GM21526 (cell line): Measurements from ENCODE around the gene SCGB1D1.
"Not testable (repeated sequence)": the region's sequence is repeated elsewhere in the genome, so short reads cannot be mapped to it uniquely, and the experiment has no call there.

Source experiments
- ATAC-seq: cut with Tn5 transposase; IDR thresholded peaks from one replicate; pipeline ENCODE4 v1.9.1; 2021; ENCODE audit warnings: moderate library complexity; ENCODE audit not compliant: unreplicated experiment, low FRiP score

Gene SCGB1D1

DNA sequence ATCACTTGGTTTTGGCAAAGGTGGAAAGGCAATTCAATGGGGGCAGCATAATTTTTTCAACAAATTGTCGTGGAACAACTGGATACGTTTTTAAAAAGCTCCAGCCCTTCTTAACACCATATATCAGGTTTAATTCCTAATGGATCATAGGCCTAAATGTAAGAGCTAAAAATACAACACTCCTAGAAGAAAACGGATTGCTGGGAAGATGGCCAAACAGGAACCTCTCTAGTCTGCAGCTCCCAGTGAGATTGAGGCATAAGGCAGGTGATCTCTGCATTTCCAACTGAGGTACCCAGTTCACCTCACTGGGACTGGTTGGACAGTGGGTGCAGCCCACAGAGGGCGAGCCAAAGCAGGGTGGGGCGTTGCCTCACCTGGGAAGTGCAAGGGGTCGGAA is 32.4 kb upstream of the SCGB1D1 start:
- no peak for ATAC-seq

- ATAC-seq: no peak
Observed at GRCh38 chr11:62166371-62166770, 23.6 kb upstream of the SCGB1D1 start.

- ATAC-seq: no peak
Observed at GRCh38 chr11:62169448-62169847, 20.6 kb upstream of the SCGB1D1 start.

GRCh38 chr11:62169935-62170334 is 20.1 kb upstream of the SCGB1D1 start:
- no peak for ATAC-seq

DNA sequence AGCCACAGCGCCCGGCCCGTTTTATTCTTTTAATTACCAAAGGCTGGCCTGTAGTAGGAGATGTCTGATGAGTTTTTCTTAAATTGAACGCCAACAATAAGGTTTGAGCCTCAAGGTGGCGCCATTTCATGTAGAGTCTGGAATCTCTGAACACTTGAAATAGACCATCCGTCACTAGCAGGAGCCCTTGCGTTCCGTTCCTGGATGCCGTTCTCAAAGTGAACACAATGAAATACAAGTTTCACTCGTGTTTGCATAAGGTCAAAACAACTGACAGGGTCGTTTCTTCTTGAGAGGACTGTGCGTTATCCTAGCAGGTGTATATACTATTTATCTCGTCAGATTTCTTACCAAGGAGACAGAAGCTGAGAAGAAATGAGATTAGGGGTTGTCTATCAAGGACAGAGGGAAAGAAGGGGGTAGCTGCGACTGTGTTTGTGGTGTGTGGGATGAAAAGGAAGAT is 18.7 kb upstream of the SCGB1D1 start:
- no peak for ATAC-seq

- no peak for ATAC-seq
Observed at GRCh38 chr11:62172294-62172693, 17.7 kb upstream of the SCGB1D1 start.

DNA sequence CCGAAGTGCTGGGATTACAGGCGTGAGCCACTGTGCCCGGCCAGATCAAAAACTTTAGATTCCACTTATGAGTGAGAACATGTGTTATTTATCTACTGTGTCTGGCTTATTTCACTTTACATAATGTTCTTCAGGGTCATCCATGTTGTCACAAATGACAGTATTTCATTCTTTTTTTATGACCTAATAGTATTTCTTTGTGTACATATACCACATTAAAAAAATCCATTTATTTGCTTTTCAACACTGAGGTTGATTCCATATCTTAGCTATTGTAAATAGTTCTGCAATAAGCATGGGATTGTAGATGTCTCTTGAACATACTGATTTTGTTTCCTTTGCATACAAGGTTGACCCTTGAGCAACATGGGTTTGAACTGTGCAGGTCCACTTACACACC is 13.2 kb upstream of the SCGB1D1 start:
- no peak for ATAC-seq

DNA sequence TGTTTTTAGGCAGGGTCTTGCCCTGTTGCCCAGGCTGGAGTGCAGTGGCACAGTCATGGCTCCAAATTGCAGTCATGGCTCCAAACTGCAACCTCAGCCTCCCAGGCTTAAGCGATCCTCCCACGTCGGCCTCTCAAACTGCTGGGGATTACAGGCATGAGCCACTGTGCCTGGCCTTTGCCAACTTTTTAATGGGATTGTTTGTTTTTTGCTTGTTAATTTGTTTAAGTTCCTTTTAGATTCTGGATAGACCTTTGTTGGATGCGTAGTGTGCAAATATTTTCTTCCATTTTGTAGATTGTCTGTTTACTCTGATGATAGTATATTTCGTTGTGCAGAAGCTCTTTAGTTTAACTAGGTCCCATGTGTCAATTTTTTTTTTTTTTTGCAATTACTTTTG is 10.0 kb upstream of the SCGB1D1 start:
- ATAC-seq: no peak

DNA sequence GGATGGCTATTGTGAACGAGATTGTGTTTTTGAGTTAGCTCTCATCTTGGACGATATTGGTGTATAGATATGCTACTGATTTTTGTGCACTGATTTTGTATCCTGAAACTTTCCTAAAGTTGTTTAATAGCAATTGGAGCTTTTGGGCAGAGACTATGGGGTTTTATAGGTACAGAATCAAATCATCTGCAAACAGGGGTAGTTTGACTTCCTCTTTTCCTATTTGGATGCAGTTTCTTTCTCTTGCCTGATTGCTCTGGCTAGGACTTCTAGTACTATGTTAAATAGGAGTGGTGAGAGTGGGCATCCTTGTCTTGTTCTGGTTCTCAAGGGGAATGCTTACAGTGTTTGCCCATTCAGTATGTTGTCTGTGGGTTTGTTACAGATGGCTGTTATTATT is 8.9 kb upstream of the SCGB1D1 start:
- ATAC-seq: no peak

DNA sequence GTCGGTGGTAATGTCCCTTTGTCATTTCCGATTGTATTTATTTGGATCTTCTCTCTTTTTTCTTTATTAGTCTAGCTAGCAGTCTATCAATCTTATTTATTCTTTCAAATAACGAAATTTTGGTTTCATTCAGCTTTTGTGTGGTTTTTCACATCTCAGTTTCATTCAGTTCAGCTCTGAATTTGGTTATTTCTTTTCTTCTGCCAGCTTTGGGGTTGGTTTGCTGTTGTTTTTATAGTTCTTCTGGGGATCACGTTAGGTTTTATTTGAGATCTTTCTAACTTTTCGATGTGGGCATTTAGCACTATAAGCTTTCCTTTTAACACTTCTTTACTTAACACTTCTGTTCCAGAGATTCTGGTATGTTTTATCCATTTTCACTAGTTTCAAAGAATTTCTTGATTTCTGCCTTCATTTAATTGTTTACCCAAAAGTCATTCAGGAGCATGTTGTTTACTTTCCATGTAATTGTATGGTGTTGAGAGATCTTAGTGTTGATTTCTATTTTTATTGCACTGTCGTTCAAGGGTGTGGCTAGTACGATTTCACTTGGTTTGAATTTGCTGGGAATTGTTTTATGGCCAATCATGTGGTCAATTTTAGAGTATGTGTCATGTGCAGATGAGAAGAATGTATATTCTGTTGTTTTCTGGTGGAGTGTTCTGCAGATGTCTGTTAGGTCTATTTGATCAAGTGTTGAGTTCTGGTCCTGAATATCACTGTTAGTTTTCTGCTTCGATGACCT is 7.7 kb upstream of the SCGB1D1 start:
- ATAC-seq: no peak

DNA sequence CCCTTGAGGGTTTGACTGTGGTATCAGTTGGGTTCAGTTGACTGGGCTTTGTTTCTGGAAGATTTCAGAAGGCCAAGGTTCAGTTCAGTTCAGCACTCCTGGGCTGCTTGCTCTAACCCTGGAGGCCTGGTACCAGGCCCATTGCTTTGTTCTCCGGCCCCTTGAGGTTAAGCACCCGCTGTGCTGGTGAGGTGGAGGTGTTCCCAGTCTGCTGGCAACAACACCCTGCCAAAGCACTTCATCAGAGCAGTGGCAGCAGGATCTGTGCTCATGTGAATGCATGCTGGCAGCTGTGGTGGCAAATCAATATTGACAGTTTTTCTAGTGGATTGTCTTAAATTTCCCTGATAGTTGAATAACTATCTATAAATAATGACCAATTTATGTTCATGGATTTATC is 3.8 kb upstream of the SCGB1D1 start:
- ATAC-seq: no peak

GRCh38 chr11:62193952-62194351 is 3.9 kb downstream of the SCGB1D1 start:
- ATAC-seq: no peak

DNA sequence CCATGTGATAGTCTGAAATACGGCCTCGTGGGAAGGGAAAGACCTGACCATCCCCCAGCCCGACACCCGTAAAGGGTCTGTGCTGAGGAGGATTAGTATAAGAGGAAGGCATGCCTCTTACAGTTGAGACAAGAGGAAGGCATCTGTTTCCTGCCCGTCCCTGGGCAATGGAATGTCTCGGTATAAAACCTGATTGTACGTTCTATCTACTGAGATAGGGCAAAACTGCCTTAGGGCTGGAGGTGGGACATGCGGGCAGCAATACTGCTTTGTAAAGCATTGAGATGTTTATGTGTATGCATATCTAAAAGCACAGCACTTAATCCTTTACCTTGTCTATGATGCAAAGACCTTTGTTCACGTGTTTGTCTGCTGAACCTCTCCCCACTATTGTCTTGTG is 5.0 kb downstream of the SCGB1D1 start:
- not testable (repeated sequence) for ATAC-seq

DNA sequence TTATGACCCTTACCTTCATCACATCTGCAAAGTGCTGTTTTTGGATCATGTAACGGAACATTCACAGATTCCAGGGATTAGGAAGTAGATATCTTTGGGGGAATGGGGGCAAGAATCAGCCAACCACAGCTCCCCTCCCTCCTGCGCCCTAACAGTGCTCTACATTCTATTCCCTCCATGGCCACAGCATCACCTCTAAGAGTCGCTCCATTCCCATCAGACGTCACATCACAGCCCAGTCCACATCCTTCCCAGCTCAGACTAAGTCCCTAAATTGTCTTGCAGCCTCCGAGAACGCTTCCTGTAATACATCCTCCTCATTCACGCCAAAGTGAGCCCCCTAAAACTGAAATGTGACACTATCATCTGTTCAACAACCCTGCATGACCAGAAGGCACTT is 5.9 kb downstream of the SCGB1D1 start:
- no peak for ATAC-seq

DNA sequence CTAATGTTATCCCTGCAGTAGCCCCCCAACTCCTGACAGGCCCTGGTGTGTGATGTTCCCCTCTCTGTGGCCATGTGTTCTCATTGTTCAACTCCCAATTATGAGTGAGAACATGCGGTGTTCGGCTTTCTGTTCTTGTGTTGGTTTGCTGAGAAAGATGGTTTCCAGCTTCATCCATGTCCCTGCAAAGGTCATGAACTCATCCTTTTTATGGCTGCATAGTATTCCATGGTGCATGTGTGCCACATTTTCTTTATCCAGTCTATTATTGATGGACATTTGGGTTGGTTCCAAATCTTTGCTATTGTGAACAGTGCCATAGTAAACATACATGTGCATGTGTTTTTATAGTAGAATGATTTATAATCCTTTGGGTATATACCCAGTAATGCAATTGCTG is 7.4 kb downstream of the SCGB1D1 start:
- ATAC-seq: not testable (repeated sequence)

DNA sequence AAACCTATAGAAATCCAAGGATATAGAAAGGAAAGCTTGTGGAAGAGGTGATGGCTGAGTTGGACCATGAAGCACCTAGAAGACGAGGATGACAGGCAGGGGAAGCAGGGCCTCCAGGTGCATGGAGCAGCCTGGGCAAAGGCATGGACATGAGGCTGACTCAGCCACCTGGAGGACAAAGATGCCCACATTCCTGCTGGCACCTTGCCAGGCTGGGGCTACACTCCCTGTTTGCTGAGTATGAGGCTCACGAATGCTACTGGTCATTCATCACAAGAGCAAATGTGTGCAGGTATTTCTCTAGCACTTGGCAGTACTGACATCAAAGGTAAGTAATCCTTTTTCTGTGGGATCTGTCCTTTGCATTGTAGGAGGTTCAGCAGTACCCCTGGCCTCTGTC is 11.4 kb downstream of the SCGB1D1 start:
- no peak for ATAC-seq

DNA sequence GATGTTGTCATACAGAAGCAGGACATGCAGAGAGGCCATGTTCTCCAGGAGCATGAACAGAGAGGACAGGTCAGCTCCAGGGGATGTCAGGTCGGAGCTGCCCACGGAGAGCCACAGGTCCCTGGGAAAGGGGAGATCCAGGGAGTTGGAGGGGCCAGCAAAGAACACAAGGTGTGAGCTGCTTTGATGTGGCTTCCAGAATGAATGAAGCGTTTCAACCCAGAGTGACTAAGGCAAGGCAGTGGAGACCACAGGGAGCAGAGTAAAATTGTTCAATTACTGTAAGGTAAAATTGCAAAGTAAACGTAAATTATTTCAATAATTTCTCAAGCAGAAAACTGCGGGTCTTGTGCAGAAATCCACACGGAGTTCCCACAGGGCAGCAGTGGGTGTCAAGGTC is 12.9 kb downstream of the SCGB1D1 start:
- ATAC-seq: no peak

GRCh38 chr11:62204430-62204829 is 14.4 kb downstream of the SCGB1D1 start:
- ATAC-seq: no peak

- no peak for ATAC-seq
Observed at GRCh38 chr11:62205441-62205840, 15.4 kb downstream of the SCGB1D1 start.

GRCh38 chr11:62206276-62207066 is 16.5 kb downstream of the SCGB1D1 start:
- ATAC-seq: not testable (repeated sequence)

DNA sequence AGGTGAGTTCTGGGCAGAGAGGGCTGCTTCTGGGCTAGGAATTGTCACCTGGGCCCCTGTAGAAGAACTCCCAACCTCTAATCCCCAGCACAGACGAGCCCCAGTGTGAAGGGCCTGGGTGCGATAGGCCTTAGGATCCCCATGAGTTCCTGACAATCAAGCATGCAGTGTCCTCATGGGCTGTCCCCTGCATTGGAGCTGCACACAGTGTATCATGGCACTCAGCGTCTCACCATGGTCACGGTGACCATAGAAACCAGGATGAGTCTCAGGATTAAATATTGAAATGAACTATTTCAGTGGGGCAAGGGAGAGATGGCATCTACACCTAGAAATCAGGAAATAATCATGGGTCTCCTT is 18.7 kb downstream of the SCGB1D1 start:
- ATAC-seq: no peak

DNA sequence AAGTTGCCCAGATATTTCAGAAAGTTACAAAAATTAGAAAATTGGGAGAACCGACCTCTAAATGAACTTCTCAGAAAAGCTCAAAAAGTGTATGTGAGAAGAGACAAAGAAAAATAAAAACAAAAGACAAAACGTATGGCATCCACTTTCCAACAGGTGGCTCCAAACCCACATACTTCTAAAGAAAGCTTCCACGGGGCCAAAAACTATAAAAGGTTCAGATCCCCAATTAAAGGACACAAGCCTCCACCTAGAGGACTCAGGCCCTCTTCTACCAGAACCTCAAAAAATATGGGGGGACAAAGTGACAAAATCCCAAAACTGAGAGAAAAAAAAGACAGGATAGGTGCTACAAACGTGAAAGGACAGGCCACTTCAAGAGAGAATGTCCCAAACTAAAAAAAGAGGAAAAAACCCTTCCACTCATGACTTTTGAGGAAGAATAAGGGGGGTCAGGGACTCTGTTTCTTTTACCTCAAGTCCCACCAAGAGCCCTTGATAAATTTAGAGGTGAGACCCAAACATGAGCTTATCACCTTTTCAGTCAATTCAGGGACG is 27.3 kb downstream of the SCGB1D1 start:
- ATAC-seq: no peak
